Ramos (cell line): ENCODE results near the gene LTB.
"Not testable (repeated sequence)": the region's sequence is repeated elsewhere in the genome, so short reads cannot be mapped to it uniquely, and the experiment has no call there.

ENCODE experiments used
- in situ Hi-C: fragments of 300-500 bp; cut with MboI; formaldehyde crosslinking; loops from one replicate; pipeline ENCODE4 v1.14.3; 2022; ENCODE audit warnings: low sequenced_read_pairs; ENCODE audit not compliant: unreplicated experiment

Gene LTB

DNA sequence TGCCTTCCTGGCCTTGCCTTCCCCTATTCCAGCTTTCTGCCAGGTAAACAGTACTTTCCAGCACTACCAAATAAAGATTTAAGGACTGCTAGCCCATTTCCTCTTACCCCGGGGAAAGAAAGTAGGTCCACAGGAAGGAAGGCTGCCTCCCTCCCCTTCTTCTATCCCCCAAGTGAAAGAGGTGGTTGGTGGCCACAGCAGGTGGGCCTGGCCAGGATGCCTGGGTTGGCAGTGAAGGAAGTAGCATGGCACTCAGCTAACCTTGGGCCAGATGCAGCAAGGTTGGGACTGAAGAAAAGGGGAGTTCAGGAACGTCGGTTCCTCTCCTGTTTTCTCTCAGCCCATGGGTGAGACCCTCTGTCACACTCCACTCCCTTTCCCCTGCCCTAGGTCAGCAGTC lies 25.9 kb downstream of the LTB start:
- in situ Hi-C loops = no loop called here

DNA sequence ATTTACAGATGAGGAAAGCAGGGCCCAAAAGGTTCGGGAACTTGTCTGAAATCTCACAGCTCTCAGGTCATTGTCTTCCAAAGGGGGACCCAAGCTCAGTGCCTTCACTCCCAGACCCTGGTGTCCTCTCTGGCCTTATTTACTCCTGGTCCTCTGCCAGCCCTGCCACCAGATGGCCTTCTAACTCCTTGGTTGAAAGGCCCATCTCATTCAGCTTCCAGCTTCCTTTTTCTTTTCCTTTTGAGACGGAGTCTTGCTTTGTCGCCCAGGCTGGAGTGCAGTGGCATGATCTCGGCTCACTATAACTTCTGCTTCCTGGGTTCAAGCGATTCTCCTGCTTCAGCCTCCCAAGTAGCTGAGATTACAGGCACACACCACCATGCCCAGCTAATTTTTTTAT lies 30.9 kb downstream of the LTB start:
- in situ Hi-C loops = not testable (repeated sequence)

DNA sequence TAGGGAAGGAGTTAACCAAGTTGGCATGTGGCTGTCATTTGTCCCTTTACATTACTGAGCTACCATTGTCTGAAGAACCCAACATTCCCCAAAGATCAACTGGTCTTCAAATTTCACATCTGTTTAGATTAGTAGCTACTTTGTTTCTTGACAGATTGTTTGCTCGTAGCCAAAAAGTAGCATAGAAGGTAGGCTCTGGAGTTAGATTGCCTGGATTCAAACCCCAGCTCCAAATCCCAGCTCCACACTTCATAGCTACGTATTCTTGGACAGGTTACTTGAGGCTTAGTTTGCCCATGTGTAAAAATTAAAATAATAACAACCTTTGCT lies 33.7 kb downstream of the LTB start:
- in situ Hi-C loops = loop anchor here (5.0 kb wide), 1 partner anchor 49 kb away; no protein-coding TSS in a partner anchor

DNA sequence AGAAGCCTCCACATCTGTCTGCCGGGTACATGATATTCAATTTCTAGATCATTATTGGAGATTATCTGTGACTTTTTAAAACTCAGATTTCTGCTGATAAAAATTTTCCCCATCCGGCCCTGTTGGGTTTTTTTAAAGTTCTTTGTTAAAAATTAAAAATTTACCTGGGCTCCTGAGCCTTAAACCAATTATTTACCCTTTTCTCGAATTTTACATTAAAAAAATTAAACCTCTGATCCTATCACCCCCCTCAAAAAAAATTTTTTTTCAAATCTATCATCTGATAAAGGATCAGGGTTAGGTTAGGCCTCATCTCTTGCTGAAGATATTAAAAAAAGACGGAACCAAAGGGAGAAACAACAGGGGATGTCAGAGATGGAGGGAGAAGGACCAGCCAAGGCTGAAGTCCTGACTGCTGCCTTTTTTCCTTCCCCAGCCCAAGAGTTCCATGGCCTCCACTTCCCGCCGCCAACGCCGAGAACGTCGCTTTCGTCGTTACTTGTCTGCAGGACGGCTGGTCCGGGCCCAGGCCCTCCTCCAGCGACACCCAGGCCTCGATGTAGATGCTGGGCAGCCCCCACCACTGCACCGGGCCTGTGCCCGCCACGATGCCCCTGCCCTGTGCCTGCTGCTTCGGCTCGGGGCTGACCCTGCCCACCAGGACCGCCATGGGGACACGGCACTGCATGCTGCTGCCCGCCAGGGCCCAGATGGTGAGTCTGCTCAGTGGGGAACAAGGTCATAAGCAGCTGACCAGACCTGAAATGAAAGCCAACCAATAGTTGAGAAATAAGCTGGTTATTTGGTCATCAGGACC lies 34.3 kb downstream of the LTB start:
- in situ Hi-C loops = loop anchor here (5.0 kb wide), 1 partner anchor 49 kb away; no protein-coding TSS in a partner anchor

DNA sequence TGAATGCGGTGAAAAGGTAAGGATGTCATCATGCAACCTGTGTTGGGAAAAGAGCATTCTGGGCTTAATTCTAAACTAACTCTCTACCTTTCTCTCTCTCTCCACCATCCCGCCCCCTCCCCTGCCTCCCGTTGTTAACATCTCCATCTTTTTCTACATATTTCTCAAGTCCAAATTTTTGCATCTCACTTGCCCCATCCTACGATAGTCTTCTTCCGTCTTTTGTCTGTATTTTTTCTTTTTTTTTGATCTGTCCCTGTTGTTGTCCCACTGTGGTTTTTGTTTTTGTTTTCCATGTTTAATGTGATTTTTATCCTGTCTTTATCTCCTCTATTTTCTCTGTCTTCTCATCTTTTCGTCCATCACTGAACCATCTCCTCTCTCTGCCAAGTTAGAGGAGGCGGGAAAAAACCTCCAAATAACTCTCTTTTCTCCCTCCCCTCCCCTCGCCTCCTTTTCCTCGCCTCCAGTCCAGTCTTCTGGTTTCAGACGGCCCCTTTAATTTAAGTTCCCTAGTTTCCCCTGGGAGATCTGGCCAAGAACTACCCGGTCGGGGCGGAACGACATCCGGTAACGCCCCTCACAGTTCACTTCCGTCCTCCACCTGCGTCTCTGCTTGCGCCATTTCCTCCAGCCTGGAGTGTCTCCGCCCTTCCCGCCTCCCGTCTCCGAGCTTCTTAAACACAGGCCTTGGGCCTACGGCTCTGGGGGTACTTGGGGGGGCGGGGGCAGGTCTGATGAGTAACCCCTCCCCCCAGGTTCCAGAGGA lies 35.1 kb downstream of the LTB start, which contains the start of gene NFKBIL1:
TSS of gene NFKBIL1 (plus strand) at position 651 of the 769 bp plus-strand sequence. CDS start at position 738, 87 bp downstream.
- in situ Hi-C loops = loop anchor here (5.0 kb wide), 1 partner anchor 50 kb away; no protein-coding TSS in a partner anchor

DNA sequence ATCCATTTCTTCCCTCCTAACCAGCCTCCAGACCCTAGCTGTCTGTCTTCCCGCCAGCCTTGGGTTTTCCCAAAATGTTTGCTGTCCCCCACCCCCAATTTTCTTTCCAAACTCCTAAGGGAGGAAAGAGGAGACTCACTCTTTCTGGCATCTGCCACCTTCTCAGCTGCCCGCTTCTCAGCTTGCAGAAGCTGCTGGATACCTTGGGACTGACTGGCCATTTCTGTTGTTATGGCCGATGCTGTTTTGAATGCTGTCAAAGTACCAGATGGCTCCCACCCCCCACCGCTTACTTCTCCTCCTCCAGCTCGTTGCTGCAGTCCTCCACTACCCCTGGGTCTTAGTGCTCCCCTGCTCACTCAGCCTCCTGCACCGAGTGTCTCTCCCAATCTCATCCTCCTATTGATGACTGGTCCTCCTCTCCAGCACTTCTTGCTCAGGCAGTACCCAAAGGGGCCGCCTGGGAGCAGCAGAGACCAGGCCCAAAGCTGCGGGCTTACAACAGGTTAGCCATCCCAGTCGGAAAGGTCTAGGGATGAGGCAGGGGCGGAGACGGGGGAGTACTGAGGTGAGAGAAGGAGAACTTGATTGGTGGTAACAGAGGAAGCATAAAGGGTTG lies 35.8 kb downstream of the LTB start, which contains the start of gene ATP6V1G2:
TSS of gene ATP6V1G2 (minus strand) at position 270 of the 619 bp plus-strand sequence. CDS start at position 221, 49 bp downstream.
- in situ Hi-C loops = loop anchor here (5.0 kb wide), 1 partner anchor 51 kb away; no protein-coding TSS in a partner anchor

DNA sequence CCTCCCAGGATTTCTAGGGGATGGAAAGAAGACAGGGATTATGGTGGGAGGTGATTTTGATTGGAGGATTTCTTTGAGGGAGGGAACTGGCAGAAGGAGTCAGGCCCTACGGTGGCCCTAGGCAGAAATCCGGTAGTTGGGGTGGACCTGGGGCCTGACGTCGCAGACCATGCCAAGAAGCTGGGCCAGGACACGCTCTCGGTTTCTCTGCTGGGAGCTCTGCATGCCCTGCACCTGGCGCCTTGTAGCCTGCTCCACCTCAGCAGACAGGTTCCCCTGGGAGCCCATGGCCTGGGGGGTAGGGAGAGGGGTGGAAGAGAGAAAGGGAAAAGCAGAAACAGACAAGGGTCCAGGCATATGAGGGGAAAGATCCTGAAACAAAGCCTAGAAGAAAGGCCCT lies 36.9 kb downstream of the LTB start:
- in situ Hi-C loops = loop anchor here (5.0 kb wide), 1 partner anchor 52 kb away; no protein-coding TSS in a partner anchor

DNA sequence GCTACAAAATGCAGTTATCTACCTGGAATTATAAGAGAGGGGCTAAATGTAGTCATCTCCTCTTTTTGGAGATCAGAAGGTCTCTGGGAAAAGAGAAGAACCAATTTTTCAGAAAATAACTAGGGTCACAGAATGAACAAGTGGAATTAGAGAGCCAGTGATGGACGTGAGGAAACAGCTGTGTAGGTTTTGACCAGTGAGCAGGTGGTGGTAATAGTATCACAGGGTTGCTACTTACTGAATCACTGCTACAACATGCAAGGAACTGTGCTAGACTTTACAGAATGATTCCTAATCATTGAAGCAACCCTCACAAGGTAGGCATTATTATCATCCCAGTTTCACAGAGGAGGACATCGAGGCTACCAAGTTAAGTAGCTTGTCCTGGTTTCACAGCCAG lies 37.5 kb downstream of the LTB start:
- in situ Hi-C loops = loop anchor here (5.0 kb wide), 1 partner anchor 53 kb away; no protein-coding TSS in a partner anchor

DNA sequence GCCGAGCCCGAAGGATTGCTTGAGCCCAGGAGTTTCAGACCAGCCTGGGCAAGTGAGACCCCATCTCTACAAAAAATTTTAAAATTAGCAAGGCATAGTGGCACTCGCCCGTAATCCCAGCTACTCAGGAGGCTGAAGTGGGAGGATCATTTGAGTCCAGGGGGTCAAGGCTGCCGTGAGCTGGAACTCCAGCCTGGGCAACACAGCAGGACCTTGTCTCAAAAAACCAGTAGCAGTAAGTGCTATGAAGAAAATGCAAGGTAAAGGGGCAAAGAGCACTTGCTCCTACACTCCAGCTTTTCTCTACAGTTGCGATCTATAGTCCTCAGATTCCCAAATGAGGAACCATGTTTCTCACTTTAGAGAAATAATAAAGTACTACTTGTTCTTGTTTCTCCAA lies 38.6 kb downstream of the LTB start:
- in situ Hi-C loops = no loop called here

DNA sequence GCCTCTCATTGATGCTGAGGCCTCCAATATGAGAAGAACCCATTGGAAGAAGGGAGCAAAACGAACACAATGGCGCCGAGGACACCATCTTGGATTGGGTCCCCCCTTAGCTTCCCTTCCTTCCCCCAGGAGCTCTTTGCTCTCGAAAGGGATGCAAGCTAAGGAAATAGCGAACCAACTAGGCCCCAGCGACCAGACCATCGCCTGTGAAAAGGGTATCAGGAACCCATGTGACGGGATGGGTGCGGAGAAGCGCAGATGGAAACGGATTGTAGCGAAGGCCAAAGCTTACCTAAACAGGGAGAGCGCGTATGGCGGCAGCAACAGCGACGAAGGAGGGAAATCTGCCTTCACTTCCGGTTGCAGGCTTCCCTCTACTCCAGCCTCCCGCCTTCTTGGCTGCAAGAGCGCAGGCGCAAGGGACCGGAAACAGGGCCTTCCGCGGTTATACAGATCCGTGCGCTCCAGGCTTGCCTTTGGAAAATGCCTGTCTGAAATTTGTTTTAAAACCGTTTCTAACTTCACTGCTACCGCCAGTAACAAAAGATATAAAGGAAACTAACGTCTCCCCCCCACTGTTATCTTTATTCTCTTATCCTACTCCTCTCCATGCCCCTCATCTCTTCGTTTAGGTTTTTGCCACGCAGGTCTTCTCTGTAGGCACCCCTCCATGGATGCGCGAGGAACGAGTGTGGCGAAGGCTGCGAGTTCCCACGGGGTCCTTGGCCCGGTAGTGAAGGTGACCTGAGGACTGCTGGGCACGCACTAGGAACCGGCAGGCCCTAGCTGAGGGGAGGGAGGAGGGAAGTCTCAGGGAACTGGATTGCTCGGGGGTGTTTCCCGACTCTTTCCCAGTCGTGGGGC lies 40.3 kb downstream of the LTB start, which contains the start of gene DDX39B:
TSS of gene DDX39B (minus strand) at position 346 of the 864 bp plus-strand sequence. CDS start 1,471 bp downstream, outside the sequence.
- in situ Hi-C loops = no loop called here

DNA sequence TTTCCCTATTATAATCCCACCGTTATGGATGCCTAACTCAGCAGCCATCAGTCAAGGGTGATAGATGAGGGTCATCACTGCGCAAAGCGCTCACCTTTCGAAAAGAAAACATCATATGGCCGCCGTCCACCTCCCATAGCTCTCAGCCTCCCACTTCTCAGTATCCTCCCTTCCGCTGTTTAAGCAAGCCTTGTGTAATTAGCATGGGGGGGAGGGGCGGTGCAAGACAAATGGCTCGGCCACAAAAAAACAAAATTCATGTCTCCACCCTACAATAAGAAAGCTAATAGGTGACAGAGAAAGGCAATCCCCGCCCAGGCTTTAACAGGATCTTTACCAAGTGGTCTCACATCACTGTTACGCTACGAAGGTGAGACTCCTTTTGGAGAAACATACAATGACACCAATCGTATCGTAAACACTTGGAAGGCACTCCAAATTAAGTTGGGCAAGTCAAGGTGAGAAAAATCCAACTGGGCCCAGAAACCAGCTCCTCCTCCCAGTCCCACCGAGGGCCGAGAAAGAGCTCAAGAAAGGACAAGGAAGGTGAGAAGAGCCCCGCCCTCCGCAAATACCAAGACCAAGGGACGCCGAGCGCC lies 41.1 kb downstream of the LTB start:
- in situ Hi-C loops = no loop called here

DNA sequence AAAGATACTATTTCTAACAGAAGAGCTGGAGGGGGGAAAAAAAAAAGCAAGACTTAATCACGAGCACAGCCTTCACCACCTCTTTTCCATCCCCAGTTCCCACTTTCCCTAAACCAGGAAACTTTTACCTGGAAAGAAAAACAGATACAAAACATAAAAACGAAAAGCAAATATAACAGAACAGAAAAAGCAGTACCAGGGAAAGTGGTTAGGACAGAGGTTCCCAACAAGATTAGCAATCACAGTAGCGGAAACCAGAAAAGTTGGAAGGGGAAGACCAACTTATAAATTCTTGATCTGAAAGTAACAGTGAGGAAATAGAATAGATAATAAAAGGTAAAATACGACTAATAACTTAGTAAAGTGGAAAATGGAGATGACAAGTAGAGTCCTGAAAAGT lies 41.6 kb downstream of the LTB start:
- in situ Hi-C loops = no loop called here

DNA sequence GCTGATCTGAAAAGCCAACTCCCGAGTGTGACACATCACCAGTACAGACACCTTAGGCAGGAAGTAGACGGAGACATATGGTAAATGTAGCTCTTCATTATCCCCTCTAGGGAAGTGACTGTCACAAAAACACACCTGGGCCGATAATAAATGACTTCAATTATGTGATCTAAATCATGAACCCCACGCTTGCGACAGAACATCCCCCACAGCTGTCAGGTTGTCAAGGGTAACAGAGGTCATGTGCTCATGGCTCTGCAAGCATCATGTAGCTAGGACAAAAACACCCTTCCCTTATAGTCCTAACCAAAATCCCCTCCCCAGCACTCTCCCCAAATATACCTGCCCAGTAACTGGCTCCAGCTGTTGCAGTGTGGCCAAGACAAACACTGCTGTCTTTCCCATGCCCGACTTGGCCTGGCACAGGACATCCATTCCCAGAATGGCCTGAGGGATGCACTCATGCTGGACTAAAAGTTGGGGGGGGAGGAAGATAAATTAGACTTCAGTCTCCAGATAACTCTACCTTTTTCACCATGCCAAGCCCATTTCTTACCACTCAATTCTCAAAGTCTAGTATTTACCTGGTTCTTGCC lies 43.3 kb downstream of the LTB start:
- in situ Hi-C loops = no loop called here

DNA sequence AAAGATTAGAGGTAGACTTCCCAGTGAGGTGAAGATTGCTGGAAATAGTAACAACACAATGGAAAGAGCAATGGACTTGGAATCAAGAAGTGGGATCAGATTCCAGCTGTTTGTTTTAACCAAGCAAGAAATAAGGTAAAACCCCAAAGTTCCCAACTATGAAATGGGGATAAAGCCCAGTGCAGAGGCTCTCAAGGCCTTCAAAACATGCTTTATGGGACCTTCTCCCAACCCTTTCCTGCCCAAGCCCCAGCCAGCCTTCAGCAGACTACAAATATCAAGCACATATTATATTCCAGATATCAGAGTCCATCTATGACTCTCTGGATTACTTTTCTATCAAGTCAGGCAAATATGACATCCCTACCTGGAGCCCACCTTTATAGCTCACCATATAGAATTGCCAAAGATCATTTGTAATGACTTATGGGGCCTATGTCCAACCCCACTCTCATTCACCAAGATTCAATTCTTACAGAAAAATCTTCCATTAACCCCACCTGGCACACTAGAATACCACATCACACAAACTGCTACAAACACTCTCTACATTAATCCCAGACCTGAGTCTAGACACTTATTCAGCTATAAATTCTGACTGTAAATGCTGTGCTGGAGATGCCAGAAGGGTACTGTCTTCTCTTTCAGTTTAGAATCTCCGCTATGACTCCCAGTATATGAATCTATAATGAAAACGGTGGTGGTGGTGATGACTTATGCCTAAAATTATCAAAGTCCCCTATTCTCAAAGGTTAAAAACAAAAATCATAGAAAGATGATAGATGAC lies 46.5 kb downstream of the LTB start:
- in situ Hi-C loops = no loop called here

DNA sequence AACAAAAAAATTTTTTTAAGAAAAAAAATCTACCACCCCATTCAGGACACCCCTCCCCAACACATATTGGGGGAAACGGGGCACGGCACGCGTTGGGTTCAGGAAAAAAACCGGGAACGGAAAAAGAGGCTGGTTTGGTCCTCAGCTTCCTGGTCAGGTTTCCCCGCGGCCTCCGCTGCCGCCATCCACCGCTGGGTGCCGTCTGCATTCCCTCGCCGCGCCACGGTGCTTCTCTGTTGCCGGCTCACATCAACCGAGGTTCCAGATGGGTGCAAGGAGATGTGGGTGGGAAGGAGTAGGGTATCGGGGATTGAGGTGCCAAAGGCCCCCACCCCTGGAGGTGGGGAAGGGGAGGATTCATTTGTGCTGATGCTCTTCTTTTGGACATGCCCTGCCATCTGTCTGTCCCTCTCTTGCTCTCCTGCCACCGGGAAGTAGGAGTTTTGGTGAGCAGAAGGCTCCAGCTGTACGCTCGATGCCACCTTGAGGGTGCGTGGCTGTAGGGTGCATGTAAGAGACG lies 47.6 kb downstream of the LTB start:
- in situ Hi-C loops = no loop called here

DNA sequence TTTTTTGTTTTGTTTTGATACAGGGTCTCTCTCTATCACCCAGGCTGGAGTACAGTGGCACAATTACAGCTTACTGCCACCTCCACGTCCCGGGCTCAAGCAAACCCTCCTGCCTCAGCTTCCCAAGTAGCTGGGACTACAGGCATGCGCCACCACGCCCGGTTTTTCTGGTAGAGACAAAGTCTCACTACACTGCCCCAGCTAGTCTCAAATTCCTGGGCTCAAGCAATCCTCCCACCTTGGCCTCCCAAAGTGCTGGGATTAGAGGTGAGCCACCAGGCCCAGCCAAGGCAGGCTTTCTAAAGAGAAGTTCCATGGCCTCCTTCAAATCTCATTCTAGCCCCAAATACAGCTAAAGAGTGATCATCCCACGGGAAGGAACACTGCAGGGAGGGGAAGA lies 48.2 kb downstream of the LTB start:
- in situ Hi-C loops = no loop called here

DNA sequence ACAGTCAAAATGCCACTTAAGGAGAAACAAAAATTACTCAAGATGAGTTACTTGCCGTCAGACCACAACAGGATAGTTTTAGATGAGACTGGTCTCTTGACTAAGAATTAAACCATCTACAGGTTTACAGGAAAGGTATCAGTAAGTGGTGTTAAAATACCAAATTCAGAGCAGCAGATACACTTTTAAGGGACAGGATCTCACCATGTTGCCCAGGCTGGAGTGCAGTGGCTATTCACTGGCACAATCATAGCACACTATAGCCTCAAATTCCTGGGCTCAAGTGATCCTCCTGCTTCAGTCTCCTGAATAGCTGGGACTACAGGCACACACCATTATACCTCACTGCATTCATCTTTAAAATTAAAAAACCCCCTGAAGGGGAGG lies 48.8 kb downstream of the LTB start:
- in situ Hi-C loops = no loop called here
